Measurements from ENCODE around the gene MBP.

- TF ChIP-seq CTCF (conservative IDR thresholded peaks at IDR 0.05 in 1 of 2, IDR thresholded peaks at IDR 0.05 in 1 of 2; ENCODE audit: low read depth in 1 of 2, low read length in 2 of 2) (no peak), EZH2 (IDR thresholded peaks at IDR 0.05; ENCODE audit: low read length, missing control alignments) (no peak)
These were observed 69.3 kb downstream of the MBP start for GRCh38 chr18:77063260-77063659.
